HUES64 (cell line): ENCODE measurements around the gene CLK1.

ENCODE experiments used
- H3K27ac ChIP-seq: 2 replicates; pipeline ENCODE4 v1.7.0; 2013; ENCODE audit warnings: low read depth, low read length, inconsistent platforms
- H3K27me3 ChIP-seq: 2 replicates; pipeline ENCODE4 v1.6.1; 2013; ENCODE audit warnings: mild to moderate bottlenecking, low read length; ENCODE audit not compliant: insufficient read depth
- H3K36me3 ChIP-seq: 2 replicates; pipeline ENCODE4 v1.6.1; 2013; ENCODE audit warnings: mild to moderate bottlenecking, low read length; ENCODE audit not compliant: insufficient read depth
- H3K4me1 ChIP-seq: 2 replicates; pipeline ENCODE4 v1.6.1; 2013; ENCODE audit warnings: mild to moderate bottlenecking, low read length, moderate library complexity; ENCODE audit not compliant: insufficient read depth
- H3K4me3 ChIP-seq: 2 replicates; pipeline ENCODE4 v1.5.1; 2013; ENCODE audit warnings: mild to moderate bottlenecking, low read length, moderate library complexity
- H3K9ac ChIP-seq: 2 replicates; pipeline ENCODE4 v1.6.1; 2013; ENCODE audit warnings: mild to moderate bottlenecking, low read depth, low read length
- H3K9me3 ChIP-seq: 2 replicates; pipeline ENCODE4 v1.6.1; 2013; ENCODE audit warnings: low read depth, low read length; ENCODE audit not compliant: insufficient read depth
- WGBS: fragments of 150-250, 120-280 bp; methylation state at CpG from one replicate; pipeline ENCODE4 v1.1.7; 2013; ENCODE audit warnings: missing lambda C conversion rate; 5-methylcytosine and 5-hydroxymethylcytosine counted together

The CLK1 gene

DNA sequence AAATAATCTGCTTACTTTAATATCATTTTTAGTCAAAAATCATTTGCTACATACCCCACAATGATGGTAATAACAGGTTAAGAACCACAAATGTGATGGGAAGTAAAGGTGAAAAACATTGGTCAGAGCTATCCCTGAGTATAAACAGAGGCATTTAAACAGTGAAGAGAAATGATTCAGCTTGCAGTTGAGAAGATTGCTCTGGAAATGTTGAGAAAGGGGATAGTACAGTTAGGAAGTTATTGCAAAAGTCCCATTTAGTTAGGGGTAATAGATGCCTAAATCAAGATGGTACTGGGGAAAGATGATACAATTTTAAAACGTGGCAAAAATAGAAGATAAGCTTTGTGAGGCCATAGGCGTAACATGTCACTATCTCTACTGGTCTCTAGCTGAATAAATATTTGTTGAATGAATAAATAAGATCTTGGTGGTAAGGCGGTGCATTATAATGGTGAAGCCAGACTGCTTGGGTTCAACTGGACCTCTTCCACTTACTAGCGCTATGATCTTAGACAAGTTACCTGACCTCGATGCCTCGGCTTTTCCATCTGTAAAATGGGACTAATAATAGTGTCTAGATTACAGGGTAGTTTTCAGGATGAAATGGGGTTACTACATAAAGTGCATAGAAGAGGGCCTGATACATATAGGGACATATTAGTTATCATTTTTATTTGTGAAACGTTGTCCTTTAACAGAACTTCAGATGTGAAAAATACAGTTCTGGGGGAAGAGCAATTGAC is 54.8 kb downstream of the CLK1 start:
- Histone ChIP-seq H3K9me3 (no peaks in the 10 kb centered on the region), H3K4me1 (peaks cover 17% of the 10 kb centered on the region), H3K27ac (no peak overlapping the region), H3K36me3 (peaks cover 17% of the 10 kb centered on the region), H3K4me3 (no peak overlapping the region), H3K9ac (no peak overlapping the region), H3K27me3 (no peaks in the 10 kb centered on the region)
- 91% methylated on average over 7 of the region's 7 CpGs for WGBS
